Endodermal cell (in vitro differentiated cells): ENCODE data around the gene LPAR6. TPM values are rescaled to one million over a fixed set of nuclear protein-coding genes. Genes with fewer than 3 reads are reported as not detected.

ENCODE experiments used
- DNase-seq: peaks from one replicate; pipeline ENCODE4 v3.0.0-alpha.2; 2017
- H3K27ac ChIP-seq: 2 replicates; pipeline ENCODE4 v1.5.1; 2013; ENCODE audit warnings: mild to moderate bottlenecking, low read depth, low read length, moderate library complexity
- H3K27me3 ChIP-seq: 2 replicates; pipeline ENCODE4 v1.6.1; 2013; ENCODE audit warnings: mild to moderate bottlenecking, low read length, moderate library complexity; ENCODE audit not compliant: insufficient read depth, control insufficient read depth, poor library complexity, severe bottlenecking
- H3K36me3 ChIP-seq: 2 replicates; pipeline ENCODE4 v1.7.0; 2013; ENCODE audit warnings: mild to moderate bottlenecking, low read length, moderate library complexity; ENCODE audit not compliant: control insufficient read depth, insufficient read depth
- H3K4me1 ChIP-seq: one replicate; pipeline ENCODE4 v1.7.0; 2013; ENCODE audit warnings: low read length; ENCODE audit not compliant: control insufficient read depth, insufficient read depth
- H3K4me3 ChIP-seq: 2 replicates; pipeline ENCODE4 v1.5.1; 2013; ENCODE audit warnings: mild to moderate bottlenecking, low read length, moderate library complexity
- H3K9ac ChIP-seq: 2 replicates; pipeline ENCODE4 v1.6.1; 2013; ENCODE audit warnings: mild to moderate bottlenecking, low read length, moderate library complexity; ENCODE audit not compliant: poor library complexity, severe bottlenecking; ENCODE audit errors: extremely low read depth
- H3K9me3 ChIP-seq: 2 replicates; pipeline ENCODE4 v1.6.1; 2013; ENCODE audit warnings: mild to moderate bottlenecking, low read length, moderate library complexity; ENCODE audit not compliant: control insufficient read depth
- H3K27ac Mint-ChIP-seq: 2 replicates; pipeline ENCODE4 v1.8.0; 2020; ENCODE audit warnings: mixed read lengths
- H3K27me3 Mint-ChIP-seq: 2 replicates; pipeline ENCODE4 v1.8.0; 2021; ENCODE audit warnings: mild to moderate bottlenecking, mixed read lengths; ENCODE audit not compliant: insufficient read depth
- H3K36me3 Mint-ChIP-seq: 2 replicates; pipeline ENCODE4 v1.8.0; 2020; ENCODE audit warnings: low read depth, mixed read lengths
- H3K4me1 Mint-ChIP-seq: 2 replicates; pipeline ENCODE4 v1.8.0; 2020; ENCODE audit warnings: mixed read lengths
- H3K4me3 Mint-ChIP-seq: 2 replicates; pipeline ENCODE4 v1.8.0; 2020; ENCODE audit warnings: mild to moderate bottlenecking, moderate library complexity, mixed read lengths
- H3K9me3 Mint-ChIP-seq: 2 replicates; pipeline ENCODE4 v1.8.0; 2020; ENCODE audit warnings: mild to moderate bottlenecking, mixed read lengths
- CTCF ChIP-seq: fragments of 200-600 bp; sonication (generic); conservative IDR thresholded peaks from 2 replicates; pipeline ENCODE4 v1.5.0; 2021; ENCODE audit warnings: antibody characterized with exemption, mild to moderate bottlenecking
- WGBS, 2 experiments: methylation state at CpG; one replicate each; pipeline versions ENCODE4 v1.1.5 to v1.1.7; 2013; ENCODE audit warnings: missing lambda C conversion rate in 2 of 2, mixed read lengths in 1 of 2; ENCODE audit not compliant: insufficient coverage in 1 of 2, insufficient read length in 1 of 2; 5-methylcytosine and 5-hydroxymethylcytosine counted together
- total RNA-seq, 2 donors: library from RNA; stranded (reverse); fragmentation: NEBNext Ultra II Directional in 1 of 2; extraction: Animal tissue kit (Norgen Biotek cat#: 25700) in 1 of 2; gene quantifications; 2 replicates in 1 of 2; 3 replicates in 1 of 2; pipeline ENCODE4 v1.2.1, GENCODE V29; 2021

Gene LPAR6
- total RNA-seq, 2 donors from 2014 or later: 2.2 to 4.9 TPM

GRCh38 chr13:48370815-48371214 is 42.1 kb downstream of the LPAR6 start:
- no peak overlapping the region for H3K4me3 Mint-ChIP-seq
- H3K4me1 Mint-ChIP-seq: no peaks in the 10 kb centered on the region
- Histone ChIP-seq H3K36me3 (no peaks in the 10 kb centered on the region), H3K27ac (no peak overlapping the region), H3K4me3 (no peak overlapping the region), H3K9me3 (no peaks in the 10 kb centered on the region), H3K9ac (no peak overlapping the region), H3K27me3 (no peaks in the 10 kb centered on the region), H3K4me1 (no peaks in the 10 kb centered on the region)
- 89% methylated on average over 2 of the region's 2 CpGs; no CpG with 5 or more reads in 1 of the 2 experiments for WGBS, 2 experiments
- no peaks in the 10 kb centered on the region for H3K36me3 Mint-ChIP-seq
- no peaks in the 10 kb centered on the region for H3K9me3 Mint-ChIP-seq
- DNase-seq: no peak
- H3K27ac Mint-ChIP-seq: no peak overlapping the region
- H3K27me3 Mint-ChIP-seq: no peaks in the 10 kb centered on the region
- TF ChIP-seq CTCF: no peak

GRCh38 chr13:48369988-48370387 is 42.9 kb downstream of the LPAR6 start:
- H3K27me3 Mint-ChIP-seq: no peaks in the 10 kb centered on the region
- no peak overlapping the region for H3K9ac ChIP-seq
- H3K36me3 Mint-ChIP-seq: no peaks in the 10 kb centered on the region
- no peaks in the 10 kb centered on the region for H3K36me3 ChIP-seq
- no peaks in the 10 kb centered on the region for H3K9me3 Mint-ChIP-seq
- no peaks in the 10 kb centered on the region for H3K27me3 ChIP-seq
- no peak overlapping the region for H3K4me3 Mint-ChIP-seq
- H3K9me3 ChIP-seq: no peaks in the 10 kb centered on the region
- no peak for TF ChIP-seq CTCF
- no peak for DNase-seq
- H3K27ac Mint-ChIP-seq: no peak overlapping the region
- no peak overlapping the region for H3K4me3 ChIP-seq
- WGBS, 2 experiments: 88 to 100% methylated on average over 1 of the region's 1 CpG
- no peaks in the 10 kb centered on the region for H3K4me1 Mint-ChIP-seq
- H3K4me1 ChIP-seq: no peaks in the 10 kb centered on the region
- H3K27ac ChIP-seq: no peak overlapping the region

Other genes with a start within 250 kb of the LPAR6 start
- 100 to 1,000 TPM; 158 to 170 TPM for gene ITM2B, start 179.9 kb downstream of the LPAR6 start, total RNA-seq
- 10 to 100 TPM; 18.7 to 20.1 TPM for gene RB1, start 109.4 kb downstream of the LPAR6 start, total RNA-seq
- gene RCBTB2, start 120.0 kb upstream of the LPAR6 start, total RNA-seq: 1 to 10 TPM; 3.1 to 7.3 TPM
- gene CYSLTR2, start 240.8 kb upstream of the LPAR6 start, total RNA-seq: not detected